KG1 (cell line): ENCODE results near the gene TMEM141.
"Not testable (repeated sequence)": the region's sequence is repeated elsewhere in the genome, so short reads cannot be mapped to it uniquely, and the experiment has no call there.

Experiments used
- DNase-seq: peaks from one replicate; lab custom pipeline; 2025; lab: John Stamatoyannopoulos, UW

The TMEM141 gene

DNA sequence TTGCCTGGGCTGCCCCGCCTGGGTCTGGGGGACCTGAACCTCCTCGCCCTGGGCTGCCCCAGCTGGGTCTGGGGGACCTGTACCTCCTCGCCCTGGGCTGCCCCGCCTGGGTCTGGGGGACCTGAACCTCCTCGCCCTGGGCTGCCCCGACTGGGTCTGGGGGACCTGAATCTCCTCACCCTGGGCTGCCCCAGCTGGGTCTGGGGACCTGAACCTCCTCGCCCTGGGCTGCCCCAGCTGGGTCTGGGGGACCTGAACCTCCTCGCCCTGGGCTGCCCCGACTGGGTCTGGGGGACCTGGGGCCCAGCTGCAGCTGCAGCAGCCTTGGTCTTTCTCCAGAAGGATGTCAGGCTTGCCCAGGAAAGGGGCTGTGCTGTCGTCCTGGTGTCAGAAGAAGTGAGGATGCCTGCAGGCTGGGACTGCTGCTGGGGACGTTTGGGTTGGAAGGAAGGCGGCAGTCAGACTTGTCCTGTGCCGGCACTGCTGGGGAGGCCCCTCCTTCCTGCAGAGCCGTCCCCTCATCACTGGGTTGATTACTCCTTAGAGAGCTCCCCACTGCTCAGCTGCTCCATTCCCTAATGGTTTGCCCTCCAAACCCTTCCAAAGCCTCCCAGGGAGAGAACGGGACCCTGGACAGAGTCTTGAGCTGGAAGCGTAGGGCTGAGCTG lies 42.4 kb downstream of the TMEM141 start:
- DNase-seq = not testable (repeated sequence)

DNA sequence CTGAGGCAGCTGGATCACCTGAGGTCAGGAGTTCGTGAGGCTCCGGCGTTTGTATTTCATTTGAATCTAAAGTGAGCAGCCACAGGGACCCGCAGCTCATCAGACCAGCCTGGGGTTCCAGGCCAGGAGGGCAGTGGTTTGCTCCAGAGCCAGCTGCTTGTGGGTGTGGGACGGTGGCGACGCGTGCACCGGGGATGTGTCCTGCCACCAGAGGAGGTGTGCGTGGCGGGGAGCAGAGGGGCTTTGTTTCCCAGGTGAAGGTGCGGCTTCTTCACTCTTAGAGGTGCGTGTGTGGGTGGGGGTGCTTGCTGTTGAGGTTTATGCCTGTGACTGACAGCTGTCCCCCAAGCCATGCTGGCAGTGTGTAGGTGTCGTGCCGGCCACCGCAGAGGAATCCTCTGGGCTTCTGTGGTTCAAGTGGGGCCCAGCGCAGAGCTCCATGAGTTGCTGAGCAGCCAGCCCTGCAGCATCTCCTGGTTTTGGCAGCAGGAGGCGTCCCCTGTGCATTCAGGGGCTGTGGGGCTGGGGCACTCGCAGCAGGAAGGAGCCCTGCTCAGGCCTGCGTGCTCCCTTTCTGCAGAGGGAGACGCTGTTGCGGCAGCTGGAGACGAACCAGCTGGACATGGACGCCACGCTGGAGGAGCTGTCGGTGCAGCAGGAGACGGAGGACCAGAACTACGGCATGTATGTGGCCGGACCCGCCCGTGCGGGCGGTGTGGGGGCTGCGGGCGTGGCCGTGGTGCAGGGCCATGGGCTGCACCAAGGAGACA lies 44.2 kb downstream of the TMEM141 start:
- DNase-seq = no peak

DNA sequence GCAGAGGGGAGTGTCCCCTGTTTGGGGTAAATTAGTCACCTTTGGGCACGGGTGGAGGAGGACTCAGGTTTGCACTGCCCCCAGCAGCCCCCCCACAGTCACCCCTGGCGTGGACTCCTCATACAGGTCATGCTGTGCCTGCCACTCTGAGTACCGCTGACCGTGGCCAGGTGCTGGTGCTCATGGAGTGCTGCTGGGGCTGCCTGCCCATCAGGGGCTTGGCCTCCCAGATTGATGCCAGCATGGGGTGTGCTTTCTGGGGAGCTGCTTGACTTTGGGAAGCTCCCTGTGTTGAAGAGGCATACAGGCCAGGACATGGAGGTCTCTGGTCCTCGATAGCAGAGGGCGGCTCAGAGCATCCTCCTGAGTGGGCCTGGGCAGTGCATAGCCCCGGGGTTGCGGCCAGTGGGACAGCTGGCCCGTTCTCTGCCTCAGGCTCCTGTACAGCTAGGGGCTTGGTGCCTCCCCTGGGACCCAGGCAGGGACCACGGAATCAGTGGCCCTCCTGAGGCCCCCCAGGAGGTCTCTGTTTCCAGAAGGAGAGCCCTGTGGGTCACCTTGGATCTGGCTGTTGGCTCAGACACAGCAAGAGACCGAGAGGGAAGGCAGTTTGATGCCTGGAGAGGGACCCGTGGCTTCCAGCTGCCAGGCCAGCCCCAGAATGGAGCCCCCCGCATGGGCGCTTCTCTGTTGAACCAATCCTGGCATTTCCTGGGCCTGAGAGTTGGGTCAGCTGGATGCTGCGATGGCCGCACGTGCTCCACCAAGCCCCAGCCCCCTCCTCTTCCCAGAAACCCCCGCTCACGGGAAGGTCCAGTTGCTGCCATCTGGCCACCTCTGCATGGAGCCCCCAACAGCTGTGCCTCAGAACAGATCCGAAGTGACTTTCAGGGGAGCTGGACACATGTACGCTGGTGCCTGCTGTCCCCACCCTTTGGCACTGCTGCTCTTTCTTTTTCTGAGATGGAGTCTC lies 45.1 kb downstream of the TMEM141 start:
- no peak for DNase-seq

DNA sequence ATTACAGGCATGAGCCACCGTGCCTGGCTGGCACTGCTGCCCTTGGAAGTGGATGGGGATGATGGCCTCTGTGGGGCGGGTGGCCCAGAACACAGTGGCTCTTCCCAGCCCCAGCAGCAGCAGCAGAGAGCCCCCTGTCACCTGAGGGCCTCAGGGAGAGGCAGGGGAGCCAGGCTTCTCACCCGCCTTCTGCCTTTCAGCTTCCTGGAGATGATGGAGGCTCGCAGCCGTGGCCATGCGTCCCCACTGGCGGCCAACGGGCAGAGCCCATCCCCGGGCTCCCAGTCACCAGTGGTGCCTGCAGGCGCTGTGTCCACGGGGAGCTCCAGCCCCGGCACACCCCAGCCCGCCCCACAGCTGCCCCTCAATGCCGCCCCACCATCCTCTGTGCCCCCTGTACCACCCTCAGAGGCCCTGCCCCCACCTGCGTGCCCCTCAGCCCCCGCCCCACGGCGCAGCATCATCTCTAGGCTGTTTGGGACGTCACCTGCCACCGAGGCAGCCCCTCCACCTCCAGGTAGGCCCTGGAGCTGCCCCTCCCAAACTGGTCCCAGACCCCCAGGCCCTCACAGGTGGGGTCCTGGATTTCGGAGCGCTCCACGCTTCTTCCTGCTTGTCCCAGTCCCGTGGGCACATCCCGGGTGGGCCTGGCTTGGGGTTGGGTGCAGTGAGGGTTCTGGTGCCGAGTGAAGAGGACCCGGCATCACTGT lies 46.2 kb downstream of the TMEM141 start:
- no peak for DNase-seq

DNA sequence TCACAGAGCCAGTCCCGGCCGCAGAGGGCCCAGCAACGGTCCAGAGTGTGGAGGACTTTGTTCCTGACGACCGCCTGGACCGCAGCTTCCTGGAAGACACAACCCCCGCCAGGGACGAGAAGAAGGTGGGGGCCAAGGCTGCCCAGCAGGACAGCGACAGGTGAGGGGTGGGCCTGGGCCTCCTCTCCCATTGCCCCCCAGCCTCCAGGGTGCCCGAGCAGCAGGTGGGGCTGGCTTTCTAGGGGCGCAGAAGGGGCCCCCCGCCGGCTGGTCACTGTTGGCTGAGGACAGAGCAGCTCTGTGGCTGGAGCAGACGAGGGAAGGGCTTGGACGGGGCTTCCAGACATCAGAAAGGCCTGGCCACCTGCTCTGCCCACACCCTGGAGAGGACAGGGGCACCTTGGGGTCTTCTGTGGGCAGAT lies 46.7 kb downstream of the TMEM141 start:
- DNase-seq = not testable (repeated sequence)

DNA sequence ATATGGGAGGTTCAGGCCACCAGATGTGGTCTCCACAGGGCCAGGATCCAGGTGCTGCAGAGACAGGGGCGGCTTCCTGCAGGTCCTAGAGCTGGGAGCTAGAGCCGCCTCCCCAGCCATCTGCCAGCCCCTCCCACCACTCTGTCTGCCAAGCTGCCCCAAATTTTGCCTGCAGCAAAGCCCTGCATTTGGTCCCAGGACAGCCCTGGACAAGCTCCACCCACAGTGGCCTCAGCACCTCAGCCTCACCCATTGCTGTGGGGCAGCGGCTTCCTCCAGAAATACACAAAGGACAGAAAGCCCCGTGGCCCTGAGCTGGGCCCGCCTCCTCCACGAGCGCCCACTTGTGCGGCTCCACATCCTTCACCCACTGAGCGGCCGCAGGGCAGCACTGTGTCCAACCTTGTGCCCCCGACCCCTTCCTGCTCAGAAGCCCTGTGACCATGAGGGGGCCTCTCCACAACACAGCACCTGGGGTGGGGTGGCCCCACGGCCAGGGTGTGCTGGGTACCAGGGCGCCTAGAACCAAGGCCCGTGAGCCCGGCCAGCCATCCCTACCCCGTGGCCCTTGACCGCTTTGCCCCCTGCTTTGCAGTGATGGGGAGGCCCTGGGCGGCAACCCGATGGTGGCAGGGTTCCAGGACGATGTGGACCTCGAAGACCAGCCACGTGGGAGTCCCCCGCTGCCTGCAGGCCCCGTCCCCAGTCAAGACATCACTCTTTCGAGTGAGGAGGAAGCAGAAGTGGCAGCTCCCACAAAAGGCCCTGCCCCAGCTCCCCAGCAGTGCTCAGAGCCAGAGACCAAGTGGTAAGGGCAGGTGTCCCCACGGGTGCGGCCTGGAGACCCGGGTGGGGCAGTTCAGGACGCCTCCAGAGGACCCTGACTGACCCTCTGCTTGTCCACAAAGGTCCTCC lies 47.4 kb downstream of the TMEM141 start:
- DNase-seq = no peak

DNA sequence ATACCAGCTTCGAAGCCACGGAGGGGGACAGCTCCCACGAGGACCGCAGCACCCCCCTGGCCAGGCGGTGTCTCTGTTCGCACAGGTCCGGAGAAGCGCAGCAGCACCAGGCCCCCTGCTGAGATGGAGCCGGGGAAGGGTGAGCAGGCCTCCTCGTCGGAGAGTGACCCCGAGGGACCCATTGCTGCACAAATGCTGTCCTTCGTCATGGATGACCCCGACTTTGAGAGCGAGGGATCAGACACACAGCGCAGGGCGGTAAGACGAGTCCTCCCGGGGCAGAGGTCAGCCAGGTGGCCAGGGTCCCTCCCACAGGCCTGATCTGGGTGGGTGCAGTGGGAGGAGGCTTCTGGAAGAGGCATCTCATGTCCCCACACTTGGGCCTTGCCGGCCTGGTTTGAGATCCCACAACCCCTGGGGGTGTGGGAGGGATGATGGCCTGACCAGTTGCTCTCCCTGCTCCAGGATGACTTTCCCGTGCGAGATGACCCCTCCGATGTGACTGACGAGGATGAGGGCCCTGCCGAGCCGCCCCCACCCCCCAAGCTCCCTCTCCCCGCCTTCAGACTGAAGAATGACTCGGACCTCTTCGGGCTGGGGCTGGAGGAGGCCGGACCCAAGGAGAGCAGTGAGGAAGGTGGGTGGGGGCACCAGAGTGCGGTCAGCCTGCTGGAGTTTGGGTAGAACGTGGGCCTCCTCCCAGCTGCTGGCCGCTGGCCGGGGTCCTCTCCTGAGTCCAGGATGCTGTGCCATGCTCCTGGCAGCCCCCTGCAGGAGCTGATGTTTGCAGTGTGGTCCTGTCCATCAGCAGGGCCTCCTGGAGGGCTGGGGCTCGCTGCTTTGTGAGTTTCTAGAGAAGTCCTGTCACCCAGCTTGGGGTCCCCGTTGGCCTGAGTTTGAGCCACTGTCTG lies 48.3 kb downstream of the TMEM141 start:
- no peak for DNase-seq

DNA sequence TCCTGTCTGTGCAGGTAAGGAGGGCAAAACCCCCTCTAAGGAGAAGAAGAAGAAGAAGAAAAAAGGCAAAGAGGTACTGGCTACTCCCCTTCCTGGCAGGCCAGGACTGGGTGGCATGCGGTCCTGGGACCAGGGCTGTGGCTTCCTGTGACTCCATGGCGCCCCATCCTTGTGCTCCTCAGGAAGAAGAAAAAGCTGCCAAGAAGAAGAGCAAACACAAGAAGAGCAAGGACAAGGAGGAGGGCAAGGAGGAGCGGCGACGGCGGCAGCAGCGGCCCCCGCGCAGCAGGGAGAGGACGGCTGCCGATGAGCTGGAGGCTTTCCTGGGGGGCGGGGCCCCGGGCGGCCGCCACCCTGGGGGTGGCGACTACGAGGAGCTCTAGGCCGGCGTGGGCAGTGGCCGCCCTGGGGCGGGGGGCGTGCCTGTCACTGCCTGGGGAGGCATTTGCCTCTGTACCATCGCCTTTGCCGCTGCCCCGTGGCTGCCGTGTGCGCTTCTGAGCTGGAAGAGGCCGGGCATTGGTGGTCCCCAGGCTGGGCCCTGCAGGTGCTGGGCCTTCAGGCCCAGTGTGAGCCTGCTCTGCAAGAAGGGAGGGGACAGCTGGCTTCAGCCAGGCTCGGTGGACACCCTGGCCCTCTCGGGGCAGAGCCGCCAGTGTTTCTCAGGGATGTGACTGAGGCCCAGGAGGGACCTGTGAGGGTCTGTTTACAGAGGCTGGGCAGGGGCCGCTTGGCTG lies 49.2 kb downstream of the TMEM141 start:
- DNase-seq = no peak

DNA sequence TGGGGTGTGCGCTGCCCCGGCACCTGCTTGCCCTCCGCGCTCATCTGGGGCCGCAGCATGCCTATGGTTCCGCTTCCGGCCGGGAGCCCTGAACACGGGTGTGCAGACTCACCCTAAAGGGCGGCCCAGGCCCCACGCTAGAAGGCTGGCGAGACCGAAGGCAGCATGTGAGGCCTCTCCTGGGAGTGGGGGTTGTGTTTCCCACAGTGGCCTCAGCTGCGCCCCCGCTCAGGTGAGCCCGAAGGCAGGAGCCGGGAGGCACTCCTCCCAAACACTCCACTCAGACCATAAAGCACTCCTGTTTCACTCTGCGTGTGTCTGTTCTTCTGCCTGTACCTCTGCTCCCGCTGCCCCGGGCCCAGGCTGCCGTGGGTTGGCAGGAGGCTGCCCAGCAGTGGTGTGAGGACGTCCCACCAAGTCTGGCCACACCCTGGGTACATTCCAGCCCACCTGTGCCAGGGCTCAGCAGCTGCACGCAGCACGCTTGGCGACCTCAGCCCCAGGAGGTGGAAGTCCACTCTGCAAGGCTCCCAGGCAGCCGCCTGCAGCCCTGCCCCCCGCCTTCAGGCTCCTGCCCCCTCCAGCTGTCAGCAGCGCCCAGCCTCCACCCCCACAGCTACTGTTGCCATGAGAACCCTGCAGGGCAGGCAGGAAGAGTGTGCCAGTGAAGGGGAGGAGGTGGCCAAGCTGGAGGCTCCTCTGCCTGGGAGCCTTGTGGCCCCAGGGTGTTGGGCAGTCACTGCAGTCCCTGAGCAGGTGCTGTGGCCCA lies 49.9 kb downstream of the TMEM141 start:
- DNase-seq = no peak

DNA sequence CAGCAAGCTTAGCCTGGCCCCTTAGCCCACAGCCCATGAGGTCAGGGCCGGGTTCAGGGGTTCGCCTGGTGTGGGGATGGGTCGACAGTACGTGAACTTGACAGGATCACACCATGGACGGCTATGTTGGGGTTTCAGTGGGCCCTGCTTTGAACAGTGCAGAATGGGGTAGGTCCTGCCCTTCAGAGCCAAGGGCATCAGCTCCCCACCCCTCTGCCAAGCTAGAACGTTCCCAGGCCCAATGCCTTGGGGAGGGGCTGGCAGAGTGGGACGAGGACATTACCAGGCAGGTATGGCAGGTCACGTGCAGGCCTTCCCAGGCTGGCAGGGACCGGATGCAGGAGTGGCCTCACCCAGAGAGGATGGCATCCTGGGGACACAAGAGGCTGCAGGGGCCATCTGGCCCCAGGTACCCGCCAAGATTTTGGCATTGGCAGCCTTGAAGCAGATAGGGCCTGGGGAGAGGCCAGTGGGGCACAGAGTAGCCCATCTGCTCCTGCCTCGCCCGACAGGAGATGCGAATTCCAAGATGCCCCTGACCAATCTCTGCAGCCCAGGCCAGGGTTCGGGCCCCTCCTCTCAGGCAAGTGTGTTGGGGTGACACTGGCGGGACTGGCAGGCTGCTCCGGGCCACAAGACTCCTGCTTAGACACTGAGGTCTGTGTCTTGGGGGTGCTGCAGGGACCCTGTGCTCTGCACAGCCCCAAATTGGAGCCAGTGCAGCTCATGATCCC lies 50.7 kb downstream of the TMEM141 start:
- DNase-seq = not testable (repeated sequence)

DNA sequence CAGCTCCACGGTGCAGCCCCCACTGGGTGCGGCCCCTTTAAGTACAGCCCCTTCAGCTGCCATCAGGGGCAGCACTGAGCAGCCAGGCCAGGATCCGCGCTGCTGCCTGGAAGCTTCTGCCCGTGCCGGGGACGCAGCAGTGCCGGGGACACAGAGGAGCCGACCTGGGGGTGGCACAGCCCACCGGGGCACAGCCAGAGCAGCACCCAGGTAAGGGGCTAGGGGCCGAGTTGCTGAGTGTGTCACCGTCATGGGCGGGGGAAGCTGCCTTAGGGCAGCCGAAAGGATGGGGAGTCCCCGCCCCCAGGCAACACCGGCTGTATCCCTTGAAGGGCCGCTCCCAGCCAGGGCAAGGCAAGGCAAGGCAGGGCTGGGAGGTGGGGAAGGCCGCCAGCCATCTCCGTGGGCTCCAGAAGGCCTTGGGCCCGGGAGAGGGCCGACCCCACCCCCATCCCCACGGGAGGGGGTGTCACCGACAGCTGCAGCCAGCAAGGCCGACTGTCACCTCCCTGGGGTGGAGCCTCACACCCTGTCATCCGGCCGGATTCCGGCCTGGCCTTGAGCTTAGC lies 51.3 kb downstream of the TMEM141 start, which contains the start of gene AJM1:
AJM1 (plus strand) TSS at position 99 of the 569 bp plus-strand sequence. CDS start 1,937 bp downstream, outside the sequence.
- DNase-seq = peak; percentile 81
